CD4-positive, alpha-beta memory T cell (primary cell): ENCODE results near the gene ULK4. TPM values are rescaled to one million over a fixed set of nuclear protein-coding genes. Genes with fewer than 3 reads are reported as not detected.

Experiments
- CTCF ChIA-PET: fragments of 350-600 bp; sonication (Branson Sonifier 250); formaldehyde crosslinking; loops from one replicate; lab custom pipeline; 2021; ENCODE audit warnings: inconsistent platforms; ENCODE audit not compliant: partially characterized antibody; lab: Charles Lee
- POLR2A ChIA-PET: fragments of 350-600 bp; sonication (Branson Sonifier 250); formaldehyde crosslinking; loops from one replicate; lab custom pipeline; 2021; ENCODE audit not compliant: partially characterized antibody; lab: Charles Lee
- DNase-seq, 5 donors: peaks; one replicate each; pipeline versions ENCODE4 v3.0.0 to v3.0.0-alpha.2; 2020 to 2022; ENCODE audit warnings: mixed read lengths in 1 of 5
- H3K27ac ChIP-seq: one replicate; pipeline ENCODE4 v1.7.0; 2013; ENCODE audit warnings: low read depth, low read length
- H3K27me3 ChIP-seq: 2 replicates; pipeline ENCODE4 v1.7.0; 2013; ENCODE audit warnings: mild to moderate bottlenecking, low read length, moderate library complexity; ENCODE audit not compliant: insufficient read depth
- H3K36me3 ChIP-seq: 2 replicates; pipeline ENCODE4 v1.7.0; 2013; ENCODE audit warnings: mild to moderate bottlenecking, low read length, moderate library complexity; ENCODE audit not compliant: insufficient read depth
- H3K4me1 ChIP-seq: 2 replicates; pipeline ENCODE4 v1.7.0; 2013; ENCODE audit warnings: mild to moderate bottlenecking, low read length, moderate library complexity; ENCODE audit not compliant: insufficient read depth
- H3K4me3 ChIP-seq, 2 donors: one replicate each; pipeline ENCODE4 v1.7.0; 2013; ENCODE audit warnings: low read length in 2 of 2, mild to moderate bottlenecking in 1 of 2
- H3K9me3 ChIP-seq, 2 donors: one replicate each; pipeline ENCODE4 v1.7.0; 2013; ENCODE audit warnings: low read length in 2 of 2, control low read depth in 1 of 2; ENCODE audit not compliant: control insufficient read depth in 1 of 2
- H3K27ac Mint-ChIP-seq, 7 donors: one replicate each; pipeline ENCODE4 v1.8.0; 2020 to 2021; ENCODE audit warnings: mixed read lengths in 7 of 7, mild to moderate bottlenecking in 6 of 7, inconsistent platforms in 3 of 7, moderate library complexity in 3 of 7
- H3K27me3 Mint-ChIP-seq, 2 donors: one replicate each; pipeline ENCODE4 v1.8.0; 2020 to 2021; ENCODE audit warnings: mixed read lengths in 2 of 2
- H3K36me3 Mint-ChIP-seq, 2 donors: one replicate each; pipeline ENCODE4 v1.8.0; 2020 to 2021; ENCODE audit warnings: mixed read lengths in 2 of 2, inconsistent platforms in 1 of 2, mild to moderate bottlenecking in 1 of 2
- H3K4me1 Mint-ChIP-seq, 4 donors: one replicate each; pipeline ENCODE4 v1.8.0; 2020 to 2021; ENCODE audit warnings: mixed read lengths in 4 of 4, mild to moderate bottlenecking in 1 of 4
- H3K4me3 Mint-ChIP-seq, 8 donors: one replicate each; pipeline ENCODE4 v1.8.0; 2020 to 2021; ENCODE audit warnings: mixed read lengths in 8 of 8, mild to moderate bottlenecking in 7 of 8, moderate library complexity in 6 of 8, inconsistent platforms in 3 of 8
- H3K9me3 Mint-ChIP-seq, 8 donors: one replicate each; pipeline ENCODE4 v1.8.0; 2020 to 2021; ENCODE audit warnings: mixed read lengths in 8 of 8, mild to moderate bottlenecking in 5 of 8, inconsistent platforms in 3 of 8, moderate library complexity in 1 of 8
- intact Hi-C: fragments of 100-400 bp; cut with micrococcal nuclease; formaldehyde crosslinking; loops from one replicate; pipeline ENCODE4 v1.15.1; 2023
- polyA plus RNA-seq, 2 donors: library from polyadenylated mRNA; unstranded; fragments of 300-500 nt; fragmentation: Illumina TruSeq; gene quantifications; one replicate each; pipeline ENCODE4 v1.2.3, GENCODE V29; 2021
- total RNA-seq, 2 experiments: library from RNA; stranded (reverse); gene quantifications; one replicate each; pipeline ENCODE4 v1.2.3, GENCODE V29; 2021

ULK4 gene
- total and polyA plus RNA-seq, 4 experiments from 2014 or later, result 6.3 to 29.1 (median 19.2) TPM

GRCh38 chr3:41224120-41224806, 737.6 kb downstream of the ULK4 start:
- H3K4me1 ChIP-seq, result peaks cover 35% of the 10 kb centered on the region
- H3K27ac Mint-ChIP-seq, result peak overlapping the region in 2 of 7 donors; percentile 24 to 41
- CTCF ChIA-PET, result interaction anchor here (1.2 to 1.6 kb wide), 3 partner anchors 10 to 13 kb away, joined by 3 to 4 read pairs (median 4); no protein-coding TSS in a partner anchor
- H3K4me1 Mint-ChIP-seq, result peaks cover 45 to 77% (median 59%) of the 10 kb centered on the region in 4 donors
- H3K27me3 Mint-ChIP-seq, result no peaks in the 10 kb centered on the region
- no peaks in the 10 kb centered on the region for H3K9me3 ChIP-seq
- peaks cover 46 to 60% of the 10 kb centered on the region in 2 donors for H3K36me3 Mint-ChIP-seq
- H3K36me3 ChIP-seq, result peaks cover 46% of the 10 kb centered on the region
- no peaks in the 10 kb centered on the region for H3K27me3 ChIP-seq
- intact Hi-C loops, result no loop called here
- H3K4me3 ChIP-seq, result no peak overlapping the region
- DNase-seq, result no peak
- H3K4me3 Mint-ChIP-seq, result no peak overlapping the region
- no peaks in the 10 kb centered on the region for H3K9me3 Mint-ChIP-seq
- no peak overlapping the region for H3K27ac ChIP-seq
- POLR2A ChIA-PET, result interaction anchor here (4.0 kb wide), 1 partner anchor 25 kb away, joined by 19 read pairs; the partner anchor contains the start of gene CTNNB1

- intact Hi-C loops, result no loop called here
- Mint-ChIP-seq H3K27ac (peak overlapping the region in 1 of 7 donors; percentile 37), H3K4me1 (peaks cover 45 to 80% (median 62%) of the 10 kb centered on the region in 4 donors)
These were observed 738.2 kb downstream of the ULK4 start for GRCh38 chr3:41223691-41224090.

DNA sequence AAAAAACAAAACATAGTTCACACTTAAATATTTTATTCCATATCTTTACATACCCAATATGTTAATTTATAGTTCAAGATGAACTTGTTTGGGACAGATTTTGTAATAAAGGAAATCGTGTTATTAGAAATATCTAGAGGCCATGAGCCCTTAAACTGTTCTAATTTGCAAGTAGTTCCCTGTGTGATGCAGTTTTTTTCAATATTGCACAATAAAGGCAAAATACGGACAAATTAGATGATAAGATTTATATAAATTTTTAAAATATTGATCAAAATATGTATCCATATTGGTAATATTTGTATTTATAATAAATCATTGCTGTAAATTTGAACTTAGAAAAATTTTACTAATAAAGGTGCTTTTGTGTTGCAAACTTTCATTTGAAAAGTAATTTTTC, 738.8 kb downstream of the ULK4 start:
- no peaks in the 10 kb centered on the region for H3K27me3 Mint-ChIP-seq
- no peaks in the 10 kb centered on the region for H3K9me3 Mint-ChIP-seq
- H3K4me1 Mint-ChIP-seq, result peaks cover 46 to 80% (median 63%) of the 10 kb centered on the region in 4 donors
- DNase-seq, result no peak
- intact Hi-C loops, result no loop called here
- H3K4me3 Mint-ChIP-seq, result no peak overlapping the region
- H3K27me3 ChIP-seq, result no peaks in the 10 kb centered on the region
- H3K4me3 ChIP-seq, result no peak overlapping the region
- H3K36me3 Mint-ChIP-seq, result peaks cover 35 to 48% of the 10 kb centered on the region in 2 donors
- no peaks in the 10 kb centered on the region for H3K9me3 ChIP-seq
- POLR2A ChIA-PET, result interaction anchor here (4.0 kb wide), 1 partner anchor 24 kb away, joined by 19 read pairs; the partner anchor contains the start of gene CTNNB1
- CTCF ChIA-PET, result interaction anchor here (1.2 to 1.3 kb wide), 2 partner anchors 13 to 21 kb away, joined by 3 to 4 read pairs; no protein-coding TSS in a partner anchor
- peak overlapping the region in 1 of 7 donors; percentile 16 for H3K27ac Mint-ChIP-seq
- no peak overlapping the region for H3K27ac ChIP-seq
- peaks cover 41% of the 10 kb centered on the region for H3K36me3 ChIP-seq
- peaks cover 46% of the 10 kb centered on the region for H3K4me1 ChIP-seq

More at GRCh38 chr3:41223691-41224090, 738.2 kb downstream of the ULK4 start:
- no peaks in the 10 kb centered on the region for H3K9me3 ChIP-seq
- no peak for DNase-seq
- Mint-ChIP-seq H3K4me3 (no peak overlapping the region), H3K27me3 (no peaks in the 10 kb centered on the region), H3K36me3 (peaks cover 41 to 54% of the 10 kb centered on the region in 2 donors), H3K9me3 (no peaks in the 10 kb centered on the region)
- CTCF ChIA-PET, result interaction anchor here (1.2 to 1.3 kb wide), 2 partner anchors 9 to 13 kb away, joined by 3 to 4 read pairs; no protein-coding TSS in a partner anchor
- H3K36me3 ChIP-seq, result peaks cover 44% of the 10 kb centered on the region
- H3K27ac ChIP-seq, result no peak overlapping the region
- no peak overlapping the region for H3K4me3 ChIP-seq
- no peaks in the 10 kb centered on the region for H3K27me3 ChIP-seq
- H3K4me1 ChIP-seq, result peaks cover 40% of the 10 kb centered on the region
- POLR2A ChIA-PET, result interaction anchor here (4.0 kb wide), 1 partner anchor 25 kb away, joined by 19 read pairs; the partner anchor contains the start of gene CTNNB1

- Mint-ChIP-seq H3K4me3 (peak overlapping the region in 2 of 8 donors; percentile 28 to 57), H3K36me3 (peaks cover 29 to 42% of the 10 kb centered on the region in 2 donors), H3K27ac (peak overlapping the region in 4 of 7 donors; percentile 16 to 55 (median 38)), H3K9me3 (no peaks in the 10 kb centered on the region), H3K4me1 (peaks cover 45 to 79% (median 63%) of the 10 kb centered on the region in 4 donors), H3K27me3 (no peaks in the 10 kb centered on the region)
- POLR2A ChIA-PET, result interaction anchor here (4.0 kb wide), 1 partner anchor 24 kb away, joined by 19 read pairs; the partner anchor contains the start of gene CTNNB1
- no peaks in the 10 kb centered on the region for H3K9me3 ChIP-seq
- H3K4me1 ChIP-seq, result peaks cover 51% of the 10 kb centered on the region
- no peak overlapping the region for H3K4me3 ChIP-seq
- H3K27me3 ChIP-seq, result no peaks in the 10 kb centered on the region
- peaks cover 37% of the 10 kb centered on the region for H3K36me3 ChIP-seq
- H3K27ac ChIP-seq, result no peak overlapping the region
- DNase-seq, result no peak
- intact Hi-C loops, result no loop called here
- CTCF ChIA-PET, result interaction anchor here (1.3 kb wide), 1 partner anchor 20 kb away, joined by 4 read pairs; no protein-coding TSS in a partner anchor
These were observed 739.4 kb downstream of the ULK4 start for GRCh38 chr3:41222501-41222900.

GRCh38 chr3:41222012-41222411, 739.9 kb downstream of the ULK4 start:
- Mint-ChIP-seq H3K4me3 (peak overlapping the region in 6 of 8 donors; percentile 5 to 48 (median 26)), H3K9me3 (no peaks in the 10 kb centered on the region), H3K4me1 (peaks cover 47 to 81% (median 65%) of the 10 kb centered on the region in 4 donors), H3K27ac (peak overlapping the region in 6 of 7 donors; percentile 5 to 89 (median 25)), H3K27me3 (no peaks in the 10 kb centered on the region), H3K36me3 (peaks cover 25 to 37% of the 10 kb centered on the region in 2 donors)
- H3K27me3 ChIP-seq, result no peaks in the 10 kb centered on the region
- POLR2A ChIA-PET, result interaction anchor here (4.0 kb wide), 1 partner anchor 23 kb away, joined by 19 read pairs; the partner anchor contains the start of gene CTNNB1
- CTCF ChIA-PET, result interaction anchor here (1.3 kb wide), 1 partner anchor 19 kb away, joined by 4 read pairs; no protein-coding TSS in a partner anchor
- no peak overlapping the region for H3K27ac ChIP-seq
- H3K4me3 ChIP-seq, result no peak overlapping the region
- DNase-seq, result no peak
- peaks cover 56% of the 10 kb centered on the region for H3K4me1 ChIP-seq
- H3K36me3 ChIP-seq, result peaks cover 32% of the 10 kb centered on the region
- intact Hi-C loops, result no loop called here
- H3K9me3 ChIP-seq, result no peaks in the 10 kb centered on the region

DNA sequence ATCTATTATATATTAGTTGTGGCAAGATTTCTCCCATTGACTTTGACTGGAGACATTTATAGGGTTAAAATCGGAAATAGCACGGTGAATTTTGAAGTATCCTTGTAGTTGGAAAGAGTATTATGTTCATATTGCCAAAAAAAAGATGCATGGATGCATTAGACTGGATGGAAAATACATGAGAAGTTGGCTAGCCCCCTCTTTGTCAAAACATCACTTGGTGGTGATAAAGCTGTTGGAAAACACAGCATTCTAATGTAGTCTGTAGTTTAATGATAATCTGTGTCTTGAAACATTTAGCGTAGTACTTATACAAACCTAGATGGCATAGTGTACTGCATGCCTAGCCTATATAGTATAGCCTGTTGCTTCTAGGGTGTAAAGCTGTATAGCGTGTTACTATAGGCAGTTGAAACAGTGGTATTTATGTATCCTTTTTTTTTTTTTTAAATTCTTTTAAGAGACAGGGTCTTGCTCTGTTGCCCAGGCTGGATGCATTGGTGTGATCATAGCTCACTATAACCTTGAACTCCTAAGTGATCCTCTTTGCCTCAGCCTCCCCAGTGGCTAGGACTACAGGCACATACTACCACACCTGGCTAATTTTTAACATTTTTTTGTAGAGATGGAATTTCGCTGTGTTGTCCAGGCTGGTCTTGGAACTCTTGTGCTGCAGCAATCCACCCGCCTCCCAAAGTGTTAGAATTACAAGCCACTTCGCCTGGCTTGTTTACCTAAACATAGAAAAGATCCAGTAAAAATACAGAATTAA, 740.8 kb downstream of the ULK4 start:
- peak overlapping the region in 3 of 7 donors; percentile 16 to 65 (median 18) for H3K27ac Mint-ChIP-seq
- intact Hi-C loops, result no loop called here

More for the DNA sequence above, 740.8 kb downstream of the ULK4 start:
- CTCF ChIA-PET, result no interaction called here
- Histone ChIP-seq H3K4me3 (no peak overlapping the region), H3K27ac (no peak overlapping the region), H3K4me1 (peaks cover 65% of the 10 kb centered on the region), H3K9me3 (no peaks in the 10 kb centered on the region), H3K36me3 (peaks cover 23% of the 10 kb centered on the region), H3K27me3 (no peaks in the 10 kb centered on the region)
- no peaks in the 10 kb centered on the region for H3K9me3 Mint-ChIP-seq
- DNase-seq, result no peak
- no peaks in the 10 kb centered on the region for H3K27me3 Mint-ChIP-seq
- H3K4me1 Mint-ChIP-seq, result peaks cover 49 to 82% (median 64%) of the 10 kb centered on the region in 4 donors
- POLR2A ChIA-PET, result interaction anchor here (0.6 to 2.8 kb wide), 3 partner anchors 20 to 756 kb away, joined by 3 to 10 read pairs (median 5); partner anchors contain the start of gene CTNNB1
- peaks cover 16 to 28% of the 10 kb centered on the region in 2 donors for H3K36me3 Mint-ChIP-seq
- H3K4me3 Mint-ChIP-seq, result peak overlapping the region in 4 of 8 donors; percentile 5 to 48 (median 20)
